IMR-90 (cell line): ENCODE data around the gene TBXAS1. TPM values are rescaled to one million over a fixed set of nuclear protein-coding genes. Genes with fewer than 3 reads are reported as not detected.

Experiments used
- ATAC-seq: fragments of 200-7000 bp; cut with Tn5 transposase; 2 replicates; pipeline ENCODE4 v1.9.1; 2020; ENCODE audit warnings: low read depth, mild to moderate bottlenecking, moderate library complexity
- BruUV-seq: library from RNA; stranded (reverse); fragments of 400-500 nt; replicated peaks from 2 replicates; lab custom pipeline; 2021; lab: Mats Ljungman, UMichigan
- CTCF ChIA-PET: fragments of 300-600 bp; formaldehyde crosslinking; extraction: SDS; loops from one replicate; lab custom pipeline; 2021; ENCODE audit warnings: antibody characterized with exemption; lab: Yijun Ruan, JAX
- POLR2A ChIA-PET: fragments of 300-600 bp; sonication (Branson Sonifier 250); formaldehyde crosslinking; loops from one replicate; lab custom pipeline; 2022; ENCODE audit warnings: antibody characterized with exemption; ENCODE audit not compliant: unreplicated experiment; lab: Charles Lee
- DNase-seq: peaks from one replicate; pipeline ENCODE4 v3.0.0; 2013
- H2AFZ ChIP-seq: replicated peaks from 2 replicates; pipeline ENCODE3; 2013; ENCODE audit warnings: low read length, mild to moderate bottlenecking; ENCODE audit not compliant: poor library complexity
- H2AK5ac ChIP-seq: 2 replicates; pipeline ENCODE4 v1.6.1; 2013; ENCODE audit warnings: low read depth, low read length, inconsistent platforms
- H2AK9ac ChIP-seq: replicated peaks from 2 replicates; pipeline ENCODE3; 2013; ENCODE audit warnings: mild to moderate bottlenecking, low read depth, low read length, moderate library complexity; ENCODE audit not compliant: poor library complexity
- H2BK120ac ChIP-seq: 2 replicates; pipeline ENCODE4 v1.6.1; 2013; ENCODE audit warnings: low read depth, low read length, inconsistent platforms
- H2BK15ac ChIP-seq: 3 replicates; pipeline ENCODE4 v1.6.1; 2013; ENCODE audit warnings: low read depth, low read length, inconsistent platforms
- H2BK20ac ChIP-seq: 2 replicates; pipeline ENCODE4 v1.6.1; 2013; ENCODE audit warnings: low read depth, mild to moderate bottlenecking, inconsistent platforms, low read length, moderate library complexity
- H2BK5ac ChIP-seq: 2 replicates; pipeline ENCODE4 v1.6.1; 2013; ENCODE audit warnings: mild to moderate bottlenecking, low read depth, low read length, inconsistent platforms; ENCODE audit not compliant: poor library complexity, severe bottlenecking
- H3K14ac ChIP-seq: replicated peaks from 2 replicates; pipeline ENCODE4 v1.6.1; 2013; ENCODE audit warnings: low read depth, low read length, inconsistent platforms
- H3K18ac ChIP-seq: 2 replicates; pipeline ENCODE4 v1.6.1; 2013; ENCODE audit warnings: low read depth, low read length, control low read depth
- H3K23ac ChIP-seq: 2 replicates; pipeline ENCODE4 v1.6.1; 2013; ENCODE audit warnings: low read depth, low read length, inconsistent platforms
- H3K27ac ChIP-seq: 2 replicates; pipeline ENCODE4 v1.5.1; 2013; ENCODE audit warnings: mild to moderate bottlenecking, control low read depth, low read length; ENCODE audit not compliant: insufficient read depth
- H3K27me3 ChIP-seq: 2 replicates; pipeline ENCODE4 v1.6.1; 2013; ENCODE audit warnings: low read length; ENCODE audit not compliant: control insufficient read depth, insufficient read depth
- H3K36me3 ChIP-seq: 2 replicates; pipeline ENCODE4 v1.6.1; 2013; ENCODE audit warnings: low read length, mixed read lengths; ENCODE audit not compliant: control insufficient read depth, insufficient read depth
- H3K4ac ChIP-seq: 2 replicates; pipeline ENCODE4 v1.6.1; 2013; ENCODE audit warnings: low read depth, low read length, inconsistent platforms
- H3K4me1 ChIP-seq: 2 replicates; pipeline ENCODE4 v1.6.1; 2013; ENCODE audit warnings: low read length, mixed read lengths; ENCODE audit not compliant: control insufficient read depth, insufficient read depth
- H3K4me2 ChIP-seq: 2 replicates; pipeline ENCODE4 v1.6.1; 2013; ENCODE audit warnings: low read depth, mild to moderate bottlenecking, control low read depth, low read length, moderate library complexity
- H3K4me3 ChIP-seq: 2 replicates; pipeline ENCODE4 v1.5.1; 2013; ENCODE audit warnings: low read depth, mild to moderate bottlenecking, control low read depth, low read length, moderate library complexity; ENCODE audit not compliant: insufficient read depth
- H3K56ac ChIP-seq: 2 replicates; pipeline ENCODE4 v1.6.1; 2013; ENCODE audit warnings: low read length, inconsistent platforms; ENCODE audit not compliant: insufficient read depth; ENCODE audit errors: extremely low read depth
- H3K79me1 ChIP-seq, 2 experiments: 2 replicates each; pipeline ENCODE4 v1.6.1; 2013; ENCODE audit warnings: low read length in 2 of 2, inconsistent platforms in 1 of 2, low read depth in 1 of 2
- H3K9ac ChIP-seq: 2 replicates; pipeline ENCODE4 v1.6.1; 2013; ENCODE audit warnings: low read depth, low read length, control low read depth
- H3K9me1 ChIP-seq: 2 replicates; pipeline ENCODE4 v1.6.1; 2013; ENCODE audit warnings: low read length, inconsistent platforms; ENCODE audit not compliant: insufficient read depth
- H3K9me3 ChIP-seq: 2 replicates; pipeline ENCODE4 v1.6.1; 2013; ENCODE audit warnings: low read length; ENCODE audit not compliant: control insufficient read depth, insufficient read depth
- H4K20me1 ChIP-seq: 2 replicates; pipeline ENCODE4 v1.6.1; 2013; ENCODE audit warnings: low read length, inconsistent platforms; ENCODE audit not compliant: insufficient read depth
- H4K5ac ChIP-seq: 2 replicates; pipeline ENCODE4 v1.6.1; 2013; ENCODE audit warnings: mild to moderate bottlenecking, low read depth, low read length, control low read depth
- H4K8ac ChIP-seq, 2 experiments: 2 replicates each; pipeline ENCODE4 v1.6.1; 2013; ENCODE audit warnings: low read depth in 2 of 2, low read length in 2 of 2, control low read depth in 1 of 2, inconsistent platforms in 1 of 2
- H4K91ac ChIP-seq: 2 replicates; pipeline ENCODE4 v1.6.1; 2013; ENCODE audit warnings: low read depth, low read length, inconsistent platforms; ENCODE audit not compliant: insufficient read depth
- BHLHE40 ChIP-seq: fragments of 150-350 bp; IDR thresholded peaks from 2 replicates; pipeline ENCODE4 v1.6.1; 2016; ENCODE audit warnings: mild to moderate bottlenecking, low read depth, low read length
- CEBPB ChIP-seq: IDR thresholded peaks from 2 replicates; pipeline ENCODE4 v1.6.1; 2012; ENCODE audit warnings: low read depth, low read length, improper control_type of control experiment
- CHD1 ChIP-seq: IDR thresholded peaks from 2 replicates; pipeline ENCODE4 v1.6.1; 2012; ENCODE audit warnings: low read depth, low read length, improper control_type of control experiment
- FOS ChIP-seq: fragments of 150-350 bp; IDR thresholded peaks from 2 replicates; pipeline ENCODE4 v1.6.1; 2016; ENCODE audit warnings: low read depth, low read length
- MAFK ChIP-seq: IDR thresholded peaks from 2 replicates; pipeline ENCODE4 v1.6.1; 2012; ENCODE audit warnings: low read depth, low read length, improper control_type of control experiment
- MAZ ChIP-seq: IDR thresholded peaks from 2 replicates; pipeline ENCODE4 v1.6.1; 2012; ENCODE audit warnings: low read depth, mild to moderate bottlenecking, low read length, improper control_type of control experiment, moderate library complexity, borderline replicate concordance
- RAD21 ChIP-seq: IDR thresholded peaks from 2 replicates; pipeline ENCODE4 v1.6.1; 2012; ENCODE audit warnings: low read length, improper control_type of control experiment
- RCOR1 ChIP-seq: IDR thresholded peaks from 2 replicates; pipeline ENCODE4 v1.6.1; 2012; ENCODE audit warnings: mild to moderate bottlenecking, low read length, improper control_type of control experiment; ENCODE audit not compliant: insufficient replicate concordance
- WGBS, 2 experiments: methylation state at CpG; one replicate each; pipeline versions ENCODE4 v1.1.5 to v1.1.7; 2013; ENCODE audit warnings: missing lambda C conversion rate in 2 of 2; ENCODE audit not compliant: insufficient read length in 1 of 2; ENCODE audit errors: extremely low coverage in 2 of 2; 5-methylcytosine and 5-hydroxymethylcytosine counted together
- dilution Hi-C: fragments of 300-500 bp; cut with HindIII; formaldehyde crosslinking; loops from one replicate; pipeline ENCODE4 v1.14.3; 2018; ENCODE audit warnings: low sequenced_read_pairs; ENCODE audit not compliant: unreplicated experiment
- in situ Hi-C: fragments of 300-500 bp; cut with MboI; formaldehyde crosslinking; loops from 3 replicates; pipeline ENCODE4 v1.14.3; 2019; ENCODE audit warnings: low sequenced_read_pairs, inconsistent platforms, mixed read lengths
- intact Hi-C: fragments of 100-400 bp; cut with micrococcal nuclease; formaldehyde crosslinking; loops from 2 replicates; pipeline ENCODE4 v1.10.0; 2022
- polyA plus RNA-seq, 3 experiments: library from polyadenylated mRNA; depleted of rRNA; stranded (reverse); fragments of >200 nt; gene quantifications; 2 replicates each; pipeline ENCODE4 v1.2.3, GENCODE V29; 2012; ENCODE audit warnings: low replicate concordance in 1 of 3
- total RNA-seq: library from RNA; depleted of rRNA; stranded (reverse); fragments of >200 nt; gene quantifications from 2 replicates; pipeline ENCODE4 v1.2.3, GENCODE V29; 2012
- TF ChIP-seq, protein P1 (sequence below): conservative IDR thresholded peaks from 2 replicates; pipeline ENCODE4 v1.5.1; 2012; ENCODE audit warnings: mild to moderate bottlenecking, low read depth, low read length, improper control_type of control experiment
- TF ChIP-seq, protein P2 (sequence below): fragments of 150-350 bp; IDR thresholded peaks from 2 replicates; pipeline ENCODE4 v1.6.1; 2016; ENCODE audit warnings: low read depth, mild to moderate bottlenecking, low read length, moderate library complexity, borderline replicate concordance

TBXAS1 gene
- total and polyA plus RNA-seq, 2 of the 4 experiments (the other 2 are of a cell fraction) = 5.9 to 10.8 TPM

DNA sequence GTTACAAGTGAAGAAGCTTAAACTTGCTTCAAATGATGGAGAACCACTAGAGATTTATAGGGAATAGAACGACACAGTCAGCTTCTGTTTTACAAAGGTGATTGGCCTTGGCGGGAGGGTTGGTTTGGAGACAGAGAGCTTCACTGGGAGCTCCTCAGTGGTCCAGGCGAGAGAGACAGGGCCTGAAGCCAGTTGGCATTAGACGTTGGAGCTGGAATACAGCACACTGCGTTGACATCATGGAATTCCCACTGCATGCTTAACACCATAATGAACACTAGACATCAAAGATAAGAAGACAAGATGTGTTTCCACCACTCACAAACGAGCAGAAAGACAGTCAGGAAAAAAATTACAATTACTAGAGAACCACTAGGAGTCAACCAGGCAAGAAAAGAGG is 67.8 kb downstream of the TBXAS1 start:
- Histone ChIP-seq H3K4me3 (no peak overlapping the region), H3K23ac (no peak overlapping the region), H3K4ac (no peak overlapping the region), H3K14ac (no peak overlapping the region), H4K91ac (no peak overlapping the region), H3K18ac (no peak overlapping the region), H3K56ac (no peak overlapping the region), H4K5ac (no peak overlapping the region), H2AK9ac (no peak overlapping the region), H3K27ac (no peak overlapping the region), H3K9me1 (0 out of 2 replicates have a peak, but pooled peaks cover 2% of the 10 kb centered on the region), H4K20me1 (no peaks in the 10 kb centered on the region), H3K9me3 (no peaks in the 10 kb centered on the region), H3K4me2 (no peak overlapping the region), H3K4me1 (no peaks in the 10 kb centered on the region; the same call in 1 of the 2 replicates), H2AK5ac (no peak overlapping the region), H3K36me3 (0 out of 2 replicates have a peak, but pooled peaks cover 1% of the 10 kb centered on the region), H2AFZ (no peak overlapping the region), H3K79me1 (no peaks in the 10 kb centered on the region), H2BK5ac (no peak overlapping the region), H4K8ac (no peak overlapping the region), H2BK120ac (no peak overlapping the region), H3K27me3 (no peaks in the 10 kb centered on the region), H2BK20ac (0 out of 2 replicates have a peak overlapping the region, but pooled peaks have one; percentile 18), H3K9ac (no peak overlapping the region), H2BK15ac (no peak overlapping the region; the same call in 2 of the 3 replicates)
- ATAC-seq (no peak), DNase-seq (no peak)
- BruUV-seq = no TSS peak
- WGBS, 2 experiments = 70% methylated on average over 1 of the region's 6 CpGs; no CpG with 5 or more reads in 1 of the 2 experiments
- POLR2A ChIA-PET = no interaction called here
- no peak for TF ChIP-seq FOS
- TF ChIP-seq, protein P1, sequence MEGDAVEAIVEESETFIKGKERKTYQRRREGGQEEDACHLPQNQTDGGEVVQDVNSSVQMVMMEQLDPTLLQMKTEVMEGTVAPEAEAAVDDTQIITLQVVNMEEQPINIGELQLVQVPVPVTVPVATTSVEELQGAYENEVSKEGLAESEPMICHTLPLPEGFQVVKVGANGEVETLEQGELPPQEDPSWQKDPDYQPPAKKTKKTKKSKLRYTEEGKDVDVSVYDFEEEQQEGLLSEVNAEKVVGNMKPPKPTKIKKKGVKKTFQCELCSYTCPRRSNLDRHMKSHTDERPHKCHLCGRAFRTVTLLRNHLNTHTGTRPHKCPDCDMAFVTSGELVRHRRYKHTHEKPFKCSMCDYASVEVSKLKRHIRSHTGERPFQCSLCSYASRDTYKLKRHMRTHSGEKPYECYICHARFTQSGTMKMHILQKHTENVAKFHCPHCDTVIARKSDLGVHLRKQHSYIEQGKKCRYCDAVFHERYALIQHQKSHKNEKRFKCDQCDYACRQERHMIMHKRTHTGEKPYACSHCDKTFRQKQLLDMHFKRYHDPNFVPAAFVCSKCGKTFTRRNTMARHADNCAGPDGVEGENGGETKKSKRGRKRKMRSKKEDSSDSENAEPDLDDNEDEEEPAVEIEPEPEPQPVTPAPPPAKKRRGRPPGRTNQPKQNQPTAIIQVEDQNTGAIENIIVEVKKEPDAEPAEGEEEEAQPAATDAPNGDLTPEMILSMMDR = no peak
- no peak for TF ChIP-seq CHD1
- no peak for TF ChIP-seq CEBPB
- TF ChIP-seq MAFK = no peak
- TF ChIP-seq, protein P2, sequence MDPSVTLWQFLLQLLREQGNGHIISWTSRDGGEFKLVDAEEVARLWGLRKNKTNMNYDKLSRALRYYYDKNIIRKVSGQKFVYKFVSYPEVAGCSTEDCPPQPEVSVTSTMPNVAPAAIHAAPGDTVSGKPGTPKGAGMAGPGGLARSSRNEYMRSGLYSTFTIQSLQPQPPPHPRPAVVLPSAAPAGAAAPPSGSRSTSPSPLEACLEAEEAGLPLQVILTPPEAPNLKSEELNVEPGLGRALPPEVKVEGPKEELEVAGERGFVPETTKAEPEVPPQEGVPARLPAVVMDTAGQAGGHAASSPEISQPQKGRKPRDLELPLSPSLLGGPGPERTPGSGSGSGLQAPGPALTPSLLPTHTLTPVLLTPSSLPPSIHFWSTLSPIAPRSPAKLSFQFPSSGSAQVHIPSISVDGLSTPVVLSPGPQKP = no peak
- TF ChIP-seq RAD21 = no peak
- TF ChIP-seq RCOR1 = no peak
- no peak for TF ChIP-seq BHLHE40
- no peak for TF ChIP-seq MAZ
- dilution Hi-C loops = no loop called here
- in situ Hi-C loops = no loop called here
- CTCF ChIA-PET = no interaction called here
- intact Hi-C loops = no loop called here
